Endothelial cell of umbilical vein (primary cell): ENCODE results near the gene SMTNL1.

Experiments used
- CTCF ChIP-seq, 2 donors: IDR thresholded peaks; 1 replicate in 1 of 2; 2 replicates in 1 of 2; pipeline ENCODE4 v1.5.1; 2011; ENCODE audit warnings: low read length in 2 of 2, mild to moderate bottlenecking in 2 of 2, moderate library complexity in 2 of 2, control low read depth in 1 of 2, inconsistent platforms in 1 of 2, low read depth in 1 of 2; ENCODE audit not compliant: insufficient read depth in 1 of 2; ENCODE audit errors: extremely low read depth in 1 of 2
- EZH2 ChIP-seq: IDR thresholded peaks from 2 replicates; pipeline ENCODE4 v1.6.1; 2012; ENCODE audit warnings: borderline replicate concordance, low read depth, mild to moderate bottlenecking, moderate library complexity, low read length, inconsistent platforms; ENCODE audit not compliant: severe bottlenecking
- GATA2 ChIP-seq: IDR thresholded peaks from 2 replicates; pipeline ENCODE4 v1.7.0; 2011; ENCODE audit warnings: low read depth, mild to moderate bottlenecking, moderate library complexity, mixed read lengths, low read length; ENCODE audit not compliant: insufficient read length, insufficient read depth
- POLR2A ChIP-seq: IDR thresholded peaks from 2 replicates; pipeline ENCODE4 v1.6.1; 2012; ENCODE audit warnings: low read depth, mild to moderate bottlenecking, control low read depth, low read length
- POLR2AphosphoS5 ChIP-seq: IDR thresholded peaks from 2 replicates; pipeline ENCODE4 v1.6.1; 2012; ENCODE audit warnings: low read depth, mild to moderate bottlenecking, control low read depth, low read length, moderate library complexity; ENCODE audit not compliant: insufficient read depth

GRCh38 chr11:57497303-57498247 is 39.8 kb upstream of the SMTNL1 start:
- TF ChIP-seq CTCF (IDR thresholded peaks at IDR 0.05; ENCODE audit: extremely low read depth in 1 of 2, insufficient read depth in 1 of 2, low read depth in 1 of 2, low read length in 2 of 2): no peak
- TF ChIP-seq POLR2A: no peak
- no peak for TF ChIP-seq GATA2
- no peak for TF ChIP-seq POLR2AphosphoS5
- TF ChIP-seq EZH2: no peak
